Measurements from ENCODE around the gene TCP11.

GRCh38 chr6:35149891-35150566 lies 8.9 kb upstream of the TCP11 start:
- TF ChIP-seq ZC3H10 (CRISPR knock-in tag; IDR thresholded peaks at IDR 0.05), result no peak
- no peak for TF ChIP-seq ZNF8 (CRISPR knock-in tag; IDR thresholded peaks at IDR 0.05)
- TF ChIP-seq BACH2 (CRISPR knock-in tag; IDR thresholded peaks at IDR 0.05; ENCODE audit: borderline replicate concordance), result no peak
- no peak for TF ChIP-seq RARB (CRISPR knock-in tag; IDR thresholded peaks at IDR 0.05)
- TF ChIP-seq TOX (CRISPR knock-in tag; IDR thresholded peaks at IDR 0.05; ENCODE audit: borderline replicate concordance), result no peak
- no peak for TF ChIP-seq GLIS3 (CRISPR knock-in tag; IDR thresholded peaks at IDR 0.05)
- TF ChIP-seq OSR1 (CRISPR knock-in tag; IDR thresholded peaks at IDR 0.05), result no peak
- no peak for TF ChIP-seq ZNF565 (CRISPR knock-in tag; conservative IDR thresholded peaks at IDR 0.05; ENCODE audit: low read depth)
